Tibial artery (tissue), 4 donors: ENCODE measurements around the gene UPK1A.

Experiments
- DNase-seq, 2 donors: peaks; one replicate each; pipeline ENCODE4 v3.0.0-alpha.2; 2019
- H3K27ac ChIP-seq, 2 donors: fragments of 200-600 bp; sonication (generic) in 1 of 2; 1 replicate in 1 of 2; 2 replicates in 1 of 2; pipeline ENCODE4 v1.5.1; 2018 to 2019; ENCODE audit warnings: mild to moderate bottlenecking in 1 of 2
- H3K27me3 ChIP-seq, 2 donors: fragments of 200-600 bp; sonication (generic) in 1 of 2; one replicate each; pipeline versions ENCODE4 v1.5.1 to v1.6.0; 2016 to 2019
- H3K36me3 ChIP-seq, 3 donors: fragments of 200-600 bp; sonication (generic) in 2 of 3; one replicate each; pipeline ENCODE4 v1.5.1; 2016 to 2019; ENCODE audit warnings: mild to moderate bottlenecking in 2 of 3
- H3K4me1 ChIP-seq, 4 donors: fragments of 200-600 bp; sonication (generic) in 2 of 4; 1 replicate in 3 of 4; 2 replicates in 1 of 4; pipeline ENCODE4 v1.5.1; 2016 to 2019
- H3K4me3 ChIP-seq, 2 donors: fragments of 200-600 bp; sonication (generic) in 1 of 2; 1 replicate in 1 of 2; 2 replicates in 1 of 2; pipeline ENCODE4 v1.5.1; 2018 to 2019; ENCODE audit warnings: mild to moderate bottlenecking in 2 of 2
- H3K9me3 ChIP-seq, 3 donors: fragments of 200-600 bp; sonication (generic) in 1 of 3; one replicate each; pipeline ENCODE4 v1.5.1; 2016 to 2019
- CTCF ChIP-seq, 2 experiments: fragments of 200-600 bp in 1 of 2; fragments of 450-650 bp in 1 of 2; IDR thresholded peaks; one replicate each; pipeline ENCODE4 v1.5.1; 2017 to 2019; ENCODE audit warnings: antibody characterized with exemption in 2 of 2, mild to moderate bottlenecking in 1 of 2, moderate library complexity in 1 of 2
- intact Hi-C: fragments of 100-400 bp; cut with DNase I; formaldehyde crosslinking; loops from one replicate; pipeline ENCODE4 v1.15.0; 2023; ENCODE audit warnings: low total_unique reads

UPK1A gene

DNA sequence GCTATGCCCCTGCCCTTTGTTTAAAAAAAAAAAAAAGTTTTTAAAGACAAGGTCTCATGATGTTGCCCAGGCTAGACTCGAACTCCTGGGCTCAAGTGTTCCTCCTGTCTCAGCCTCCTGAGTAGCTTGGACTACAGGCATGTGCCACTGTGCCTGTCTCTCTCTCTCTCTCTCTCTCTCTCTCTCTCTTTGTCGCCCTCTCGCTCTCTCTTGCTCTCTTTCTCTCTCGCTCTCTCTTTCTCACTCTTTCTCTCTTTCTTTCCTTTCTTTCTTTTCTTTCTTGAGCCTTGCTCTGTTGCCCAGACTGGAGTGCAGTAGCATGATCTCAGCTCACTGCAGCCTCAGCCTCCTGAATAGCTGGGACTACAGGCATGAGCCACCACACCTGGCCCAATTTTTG is 10.7 kb upstream of the UPK1A start:
- no peak overlapping the region for H3K27ac ChIP-seq
- no peak overlapping the region for H3K4me3 ChIP-seq
- no peak for TF ChIP-seq CTCF (IDR thresholded peaks at IDR 0.05)
- H3K4me1 ChIP-seq = no peaks in the 10 kb centered on the region
- intact Hi-C loops = no loop called here
- H3K36me3 ChIP-seq = peaks cover 77 to 100% (median 93%) of the 10 kb centered on the region in 3 donors
- H3K9me3 ChIP-seq = no peaks in the 10 kb centered on the region
- H3K27me3 ChIP-seq = no peaks in the 10 kb centered on the region
- no peak for DNase-seq

GRCh38 chr19:35656700-35657099 is 9.6 kb upstream of the UPK1A start:
- intact Hi-C loops = no loop called here
- no peak for DNase-seq
- H3K36me3 ChIP-seq = peaks cover 86 to 100% (median 93%) of the 10 kb centered on the region in 3 donors

DNA sequence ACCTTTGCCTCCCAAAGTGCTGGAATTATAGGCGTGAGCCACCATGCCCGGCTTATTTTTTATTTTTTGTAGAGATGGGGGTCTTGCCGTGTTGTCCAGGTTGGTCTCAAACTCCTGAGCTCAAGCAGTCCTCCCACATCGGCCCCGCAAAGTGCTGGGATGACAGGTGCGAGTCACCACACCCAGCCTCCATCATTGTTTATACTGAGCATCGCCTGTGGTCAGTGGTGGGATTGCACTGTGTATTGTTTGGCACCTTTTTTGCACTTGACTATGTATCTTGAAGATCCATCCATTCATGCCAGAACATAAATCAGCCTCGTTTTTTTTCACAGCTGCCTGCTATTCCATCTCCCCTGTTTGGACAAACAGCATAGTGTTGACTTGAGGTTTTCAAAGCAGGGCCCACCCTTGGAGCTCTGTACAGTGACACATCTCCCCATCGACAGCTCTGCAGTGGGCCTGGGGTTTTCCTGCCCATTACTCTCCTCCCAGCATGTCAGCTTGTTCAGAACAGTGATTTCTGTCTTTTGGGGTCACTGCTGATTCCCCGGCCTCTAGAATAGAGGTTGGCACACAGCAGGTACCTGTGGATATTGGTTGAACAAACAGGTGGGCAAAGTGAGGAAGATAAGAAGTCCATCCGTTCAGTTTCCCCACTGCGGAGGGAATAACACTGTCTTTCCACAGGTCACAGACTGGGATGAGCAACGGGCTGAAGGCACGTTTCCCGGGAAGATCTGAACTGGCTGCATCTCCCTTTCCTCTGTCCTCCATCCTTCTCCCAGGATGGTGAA is 8.2 kb upstream of the UPK1A start:
- Histone ChIP-seq H3K36me3 (peaks cover 80 to 95% (median 87%) of the 10 kb centered on the region in 3 donors), H3K4me3 (no peak overlapping the region), H3K4me1 (no peaks in the 10 kb centered on the region), H3K9me3 (no peaks in the 10 kb centered on the region), H3K27ac (no peak overlapping the region), H3K27me3 (no peaks in the 10 kb centered on the region)
- no peak for TF ChIP-seq CTCF (IDR thresholded peaks at IDR 0.05)
- intact Hi-C loops = no loop called here
- DNase-seq = no peak

More at GRCh38 chr19:35656700-35657099, 9.6 kb upstream of the UPK1A start:
- Histone ChIP-seq H3K4me3 (no peak overlapping the region), H3K27ac (no peak overlapping the region), H3K27me3 (no peaks in the 10 kb centered on the region), H3K9me3 (no peaks in the 10 kb centered on the region), H3K4me1 (no peaks in the 10 kb centered on the region)
- TF ChIP-seq CTCF (IDR thresholded peaks at IDR 0.05) = no peak

DNA sequence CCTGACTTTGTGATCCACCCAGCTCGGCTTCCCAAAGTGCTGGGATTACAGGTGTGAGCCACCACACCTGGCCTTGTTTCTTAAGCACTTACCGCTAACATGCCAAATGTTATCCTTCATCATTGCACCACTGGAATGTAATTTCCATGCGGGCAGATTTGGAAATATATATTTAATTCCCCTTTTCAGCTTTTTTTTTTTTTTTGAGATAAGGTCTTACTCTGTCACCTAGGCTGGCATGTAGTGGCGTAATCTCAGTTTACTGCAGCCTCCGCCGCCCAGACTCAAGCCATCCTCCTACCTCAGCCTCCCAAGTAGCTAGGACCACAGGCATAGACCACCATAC is 4.3 kb upstream of the UPK1A start:
- Histone ChIP-seq H3K9me3 (no peaks in the 10 kb centered on the region), H3K4me3 (no peak overlapping the region), H3K36me3 (peaks cover 57 to 71% (median 58%) of the 10 kb centered on the region in 3 donors), H3K4me1 (no peaks in the 10 kb centered on the region), H3K27ac (no peak overlapping the region), H3K27me3 (no peaks in the 10 kb centered on the region)
- no peak for TF ChIP-seq CTCF (IDR thresholded peaks at IDR 0.05)
- no peak for DNase-seq
- intact Hi-C loops = no loop called here

DNA sequence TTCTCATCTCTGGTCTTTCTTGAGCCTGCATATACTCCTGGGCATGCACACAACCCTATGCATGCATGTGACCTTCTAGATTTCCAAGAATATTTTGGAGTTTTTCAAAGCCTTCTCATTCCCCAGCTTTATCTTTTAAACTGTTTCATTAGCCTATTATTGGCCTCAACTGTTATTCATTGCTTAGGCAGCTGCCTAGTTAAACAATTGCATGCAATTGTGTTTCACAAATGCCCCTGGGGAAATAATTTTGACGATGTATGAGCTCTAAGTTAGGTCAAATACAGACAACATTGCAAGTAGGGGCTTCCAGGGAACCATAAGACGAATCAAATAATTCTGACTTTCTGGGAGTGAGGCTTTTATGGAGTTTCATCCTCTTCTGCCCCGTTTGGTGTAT is 2.3 kb upstream of the UPK1A start:
- Histone ChIP-seq H3K9me3 (no peaks in the 10 kb centered on the region), H3K27me3 (no peaks in the 10 kb centered on the region), H3K4me1 (no peaks in the 10 kb centered on the region), H3K27ac (no peak overlapping the region), H3K4me3 (no peak overlapping the region), H3K36me3 (peaks cover 37 to 51% (median 39%) of the 10 kb centered on the region in 3 donors)
- intact Hi-C loops = no loop called here
- TF ChIP-seq CTCF (IDR thresholded peaks at IDR 0.05) = no peak
- DNase-seq = no peak
